HG03196 (cell line): Measurements from ENCODE around the gene IRS1.

Experiments used
- ATAC-seq: cut with Tn5 transposase; IDR thresholded peaks from one replicate; pipeline ENCODE4 v1.9.1; 2021; ENCODE audit not compliant: unreplicated experiment

The IRS1 gene

GRCh38 chr2:226760412-226761194 is 39.0 kb downstream of the IRS1 start:
- ATAC-seq, result no peak

DNA sequence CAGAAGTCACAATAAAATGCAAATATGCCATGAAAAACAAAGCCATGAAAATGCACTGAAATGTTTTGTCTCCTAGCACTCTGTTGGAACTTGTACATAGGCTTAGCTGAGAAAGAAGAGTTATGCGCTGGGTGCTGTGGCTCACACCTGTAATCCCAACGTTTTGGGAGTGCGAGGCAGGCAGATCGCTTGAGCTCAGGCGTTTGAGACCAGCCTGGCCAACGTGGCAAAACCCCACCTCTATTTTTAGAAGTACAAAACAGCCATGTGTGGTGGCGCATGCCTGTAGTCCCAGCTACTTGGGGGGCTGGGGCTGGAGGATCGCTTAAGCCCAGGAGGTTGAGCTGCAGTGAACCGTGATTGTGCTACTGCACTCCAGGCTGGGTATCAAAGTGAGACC is 39.9 kb downstream of the IRS1 start:
- no peak for ATAC-seq

- no peak for ATAC-seq
Observed at GRCh38 chr2:226758921-226759640, 40.5 kb downstream of the IRS1 start.

- no peak for ATAC-seq
Observed at GRCh38 chr2:226756131-226756530, 43.5 kb downstream of the IRS1 start.

GRCh38 chr2:226755631-226756030 is 44.0 kb downstream of the IRS1 start:
- ATAC-seq, result no peak

GRCh38 chr2:226754821-226755604 is 44.6 kb downstream of the IRS1 start:
- no peak for ATAC-seq

GRCh38 chr2:226752887-226753286 is 46.7 kb downstream of the IRS1 start:
- no peak for ATAC-seq

GRCh38 chr2:226747288-226747687 is 52.3 kb downstream of the IRS1 start:
- ATAC-seq, result no peak

GRCh38 chr2:226746196-226746800 is 53.3 kb downstream of the IRS1 start:
- no peak for ATAC-seq

DNA sequence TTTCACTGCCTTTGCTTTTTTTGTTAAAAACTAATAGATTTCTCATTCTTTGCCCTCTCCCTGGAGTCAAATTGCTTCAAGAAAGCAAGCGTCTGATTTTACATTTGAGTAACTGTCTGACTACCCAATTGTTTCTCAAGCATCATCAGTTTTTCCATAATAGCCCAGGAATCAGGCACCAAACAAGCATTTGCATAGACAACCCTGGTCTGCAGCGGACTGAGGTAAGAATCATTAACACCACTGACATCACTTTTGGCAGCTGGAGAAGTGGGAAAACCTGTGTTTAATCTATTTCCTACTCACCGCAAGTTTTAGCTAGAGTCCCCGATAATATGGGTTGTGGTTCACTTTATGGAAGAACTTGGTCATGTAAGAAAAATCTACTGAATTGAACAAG is 55.7 kb downstream of the IRS1 start:
- no peak for ATAC-seq

DNA sequence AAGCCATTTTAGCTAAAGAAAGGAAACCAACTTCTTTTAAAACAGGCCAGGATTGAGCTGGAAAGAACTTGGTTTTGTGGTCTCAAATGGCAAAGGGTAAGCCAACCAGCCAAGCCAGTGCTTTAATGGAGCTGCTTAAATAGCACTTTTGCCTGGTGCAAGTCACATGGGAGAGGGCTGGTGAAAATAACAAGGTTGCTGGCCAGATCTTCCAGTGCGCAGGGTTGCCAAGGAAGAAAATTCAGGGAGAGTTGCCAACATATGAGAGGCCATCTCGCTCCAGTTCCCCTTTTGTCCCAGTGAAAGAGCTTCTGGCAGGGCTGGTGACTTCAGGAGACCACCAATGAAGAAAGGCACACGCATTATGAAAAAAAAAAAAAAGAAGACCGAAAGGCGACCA is 57.3 kb downstream of the IRS1 start:
- no peak for ATAC-seq

DNA sequence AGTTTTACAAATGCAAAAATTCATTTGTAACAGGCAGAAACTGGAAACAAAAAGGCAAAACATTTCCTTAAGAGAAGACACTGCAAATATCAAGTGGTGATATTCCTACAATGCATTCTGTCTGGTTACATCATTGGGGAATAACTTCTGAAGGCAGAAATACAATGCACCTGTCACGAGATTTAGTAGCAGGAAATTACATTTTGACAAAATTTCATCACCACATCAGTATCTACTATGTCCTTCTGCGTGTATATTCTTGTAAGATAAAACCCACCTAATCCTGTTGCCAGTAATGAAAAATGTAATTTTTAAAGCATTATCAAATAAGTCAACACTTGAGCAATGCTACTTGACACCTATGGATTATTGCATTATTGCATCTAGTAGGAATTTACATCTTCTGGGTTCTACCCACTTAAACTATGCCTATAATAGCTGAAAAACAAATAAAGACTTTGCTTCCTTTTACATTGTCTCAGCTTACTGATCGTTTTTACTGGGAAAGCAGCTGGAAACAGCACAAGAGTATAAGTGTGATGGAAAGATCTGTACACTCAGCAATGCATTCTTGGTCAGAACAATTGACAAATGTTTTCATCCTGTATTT is 59.5 kb downstream of the IRS1 start:
- no peak for ATAC-seq

- no peak for ATAC-seq
Observed at GRCh38 chr2:226739545-226740030, 60.0 kb downstream of the IRS1 start.

GRCh38 chr2:226738821-226739544 is 60.6 kb downstream of the IRS1 start:
- no peak for ATAC-seq

- ATAC-seq, result no peak
Observed at GRCh38 chr2:226738191-226738820, 61.3 kb downstream of the IRS1 start.

- no peak for ATAC-seq
Observed at GRCh38 chr2:226736382-226736781, 63.2 kb downstream of the IRS1 start.

GRCh38 chr2:226733927-226734564 is 65.6 kb downstream of the IRS1 start:
- ATAC-seq, result no peak

GRCh38 chr2:226733189-226733858 is 66.3 kb downstream of the IRS1 start:
- ATAC-seq, result peak; percentile 57
